ENCODE measurements around the gene CBLN3. TPM values are rescaled to one million over a fixed set of nuclear protein-coding genes. Genes with fewer than 3 reads are reported as not detected.
"Not testable (repeated sequence)": the region's sequence is repeated elsewhere in the genome, so short reads cannot be mapped to it uniquely, and the experiment has no call there.

Gene CBLN3
- polyA plus RNA-seq, 4 donors = 0.27 to 4.8 (median 1.9) TPM; not detected in 1

DNA sequence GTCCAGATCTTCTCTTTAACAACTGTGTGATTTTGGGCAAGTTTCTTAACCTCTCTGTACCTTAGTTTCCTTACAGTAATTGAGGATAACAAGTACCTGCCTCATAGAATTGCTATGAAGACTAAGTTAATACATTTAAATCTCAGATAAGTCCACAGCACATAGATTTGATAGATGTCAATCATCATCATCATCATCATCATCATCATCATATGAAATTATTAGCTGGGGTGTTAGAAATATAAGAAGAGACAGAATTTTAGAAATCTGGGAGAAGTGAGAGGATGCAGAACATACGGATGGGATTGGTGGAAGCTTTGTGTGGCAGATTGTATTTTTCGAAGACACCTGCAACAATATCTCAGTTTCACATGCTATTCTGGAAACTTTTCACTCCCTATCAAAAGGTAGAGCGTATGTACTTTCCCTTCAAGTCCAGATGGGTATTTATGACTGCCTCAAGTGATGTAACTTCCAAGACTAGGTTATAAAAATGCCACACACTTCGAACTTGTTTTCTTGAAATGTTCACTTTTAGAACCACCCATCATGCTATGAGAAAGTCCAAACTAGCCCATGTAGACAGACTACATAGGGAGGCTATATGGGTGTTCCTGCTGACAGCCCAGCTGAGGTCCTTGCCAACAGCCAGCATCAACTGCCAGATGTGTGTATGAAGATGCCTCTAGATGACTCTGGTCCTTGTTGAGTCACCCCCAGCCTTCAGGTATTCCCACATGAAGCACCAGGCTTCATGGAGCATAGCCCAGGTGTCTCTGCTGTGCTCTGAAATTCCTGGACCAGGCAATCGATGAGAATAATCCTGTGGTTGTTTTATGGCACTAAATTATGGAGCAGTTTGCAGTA lies 33.8 kb upstream of the CBLN3 start:
- Histone ChIP-seq H3K9me3 (ENCODE audit: control insufficient read depth in 2 of 2, insufficient read depth in 1 of 2, low read depth in 1 of 2, low read length in 1 of 2) (no peaks in the 10 kb centered on the region), H3K4me1 (ENCODE audit: control insufficient read depth in 3 of 3, insufficient read depth in 2 of 3, low read depth in 1 of 3, low read length in 2 of 3) (no peaks in the 10 kb centered on the region), H3K36me3 (ENCODE audit: control insufficient read depth in 3 of 3, insufficient read depth in 2 of 3, low read depth in 1 of 3, low read length in 3 of 3) (no peaks in the 10 kb centered on the region), H3K4me3 (ENCODE audit: low read depth in 1 of 3, low read length in 3 of 3) (no peak overlapping the region), H3K27me3 (ENCODE audit: control insufficient read depth in 3 of 3, insufficient read depth in 3 of 3, low read length in 3 of 3) (no peaks in the 10 kb centered on the region), H3K27ac (ENCODE audit: low read depth in 1 of 3, low read length in 2 of 3) (no peak overlapping the region)
- DNase-seq (peak in 1 of 2 donors; percentile 9), FAIRE-seq (no peak)
- WGBS, 3 donors = 29 to 75% (median 53%) methylated on average over 3 to 5 of the region's 5 CpGs

DNA sequence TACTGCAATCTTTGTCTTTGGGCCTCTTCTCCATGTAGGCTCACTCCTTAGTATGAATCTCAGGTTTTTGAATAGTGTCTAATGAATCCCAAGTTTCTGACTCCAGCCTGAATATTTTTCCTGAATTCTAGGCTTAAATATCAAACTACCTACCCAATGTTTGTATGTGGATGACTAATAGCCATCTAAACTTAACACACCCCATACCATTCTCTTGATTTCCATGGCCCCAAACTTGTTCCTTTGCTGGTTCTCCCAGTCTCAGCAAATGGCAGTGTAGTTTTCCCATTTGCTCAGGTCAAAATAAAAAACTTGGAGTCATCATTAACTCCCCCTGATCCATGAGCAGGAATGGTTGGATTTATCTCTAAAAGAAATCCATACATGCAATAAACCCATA lies 31.9 kb upstream of the CBLN3 start:
- Histone ChIP-seq H3K27me3 (ENCODE audit: control insufficient read depth in 3 of 3, insufficient read depth in 3 of 3, low read length in 3 of 3) (no peaks in the 10 kb centered on the region), H3K9me3 (ENCODE audit: control insufficient read depth in 2 of 2, insufficient read depth in 1 of 2, low read depth in 1 of 2, low read length in 1 of 2) (peaks cover 0 to 5% of the 10 kb centered on the region in 2 donors), H3K4me3 (ENCODE audit: low read depth in 1 of 3, low read length in 3 of 3) (no peak overlapping the region), H3K4me1 (ENCODE audit: control insufficient read depth in 3 of 3, insufficient read depth in 2 of 3, low read depth in 1 of 3, low read length in 2 of 3) (no peaks in the 10 kb centered on the region), H3K27ac (ENCODE audit: low read depth in 1 of 3, low read length in 2 of 3) (no peak overlapping the region), H3K36me3 (ENCODE audit: control insufficient read depth in 3 of 3, insufficient read depth in 2 of 3, low read depth in 1 of 3, low read length in 3 of 3) (peaks cover 0 to 2% (median 0%) of the 10 kb centered on the region in 3 donors)
- FAIRE-seq = no peak
- DNase-seq = no peak

DNA sequence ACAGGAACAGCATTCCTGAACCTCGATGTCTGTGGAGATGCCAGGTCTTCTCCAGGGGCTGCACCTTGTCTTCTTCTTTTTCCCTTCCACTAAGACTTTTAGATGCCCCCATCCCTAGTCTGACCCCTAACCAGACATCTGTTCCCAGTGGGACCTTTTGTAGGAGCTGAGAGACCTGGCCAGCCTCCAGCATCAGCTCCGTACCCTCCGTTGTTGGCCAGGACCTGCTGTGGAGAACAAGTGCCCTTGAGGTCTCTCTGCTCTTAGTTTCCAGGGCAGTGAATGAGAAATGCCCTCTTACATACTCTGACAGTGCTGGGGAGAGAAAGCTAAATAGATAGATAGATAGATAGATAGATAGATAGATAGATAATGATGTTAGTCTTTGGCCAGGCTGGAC lies 29.9 kb upstream of the CBLN3 start:
- H3K36me3 ChIP-seq (ENCODE audit: control insufficient read depth in 3 of 3, insufficient read depth in 2 of 3, low read depth in 1 of 3, low read length in 3 of 3) = peaks cover 0 to 5% (median 0%) of the 10 kb centered on the region in 3 donors
- WGBS, 3 donors = 81 to 99% (median 92%) methylated on average over 3 of the region's 3 CpGs
- H3K4me1 ChIP-seq (ENCODE audit: control insufficient read depth in 3 of 3, insufficient read depth in 2 of 3, low read depth in 1 of 3, low read length in 2 of 3) = no peaks in the 10 kb centered on the region
- no peaks in the 10 kb centered on the region for H3K27me3 ChIP-seq (ENCODE audit: control insufficient read depth in 3 of 3, insufficient read depth in 3 of 3, low read length in 3 of 3)
- no peak overlapping the region for H3K4me3 ChIP-seq (ENCODE audit: low read depth in 1 of 3, low read length in 3 of 3)
- FAIRE-seq = no peak
- no peak for DNase-seq
- no peak overlapping the region for H3K27ac ChIP-seq (ENCODE audit: low read depth in 1 of 3, low read length in 2 of 3)
- peaks cover 0 to 11% of the 10 kb centered on the region in 2 donors for H3K9me3 ChIP-seq (ENCODE audit: control insufficient read depth in 2 of 2, insufficient read depth in 1 of 2, low read depth in 1 of 2, low read length in 1 of 2)

DNA sequence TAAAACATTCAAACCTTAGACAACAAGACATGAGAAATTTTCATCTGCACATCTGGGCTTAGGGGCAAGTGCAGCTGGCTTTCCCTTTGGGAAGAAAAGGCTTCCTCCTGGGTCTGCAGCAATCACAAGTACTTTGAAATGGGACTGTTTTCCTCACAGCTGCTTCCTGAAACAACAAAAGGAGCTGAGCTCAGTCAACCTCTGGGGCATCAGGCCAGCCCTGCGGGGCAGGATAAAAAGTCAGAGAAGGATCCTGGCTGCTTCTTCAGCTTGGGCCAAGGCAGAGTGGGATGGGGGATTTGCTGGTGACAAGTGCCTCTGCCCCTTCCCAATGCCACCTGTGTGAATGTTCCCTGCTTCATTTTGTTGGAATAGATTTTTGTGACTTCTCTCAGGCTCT lies 29.3 kb upstream of the CBLN3 start:
- H3K27me3 ChIP-seq (ENCODE audit: control insufficient read depth in 3 of 3, insufficient read depth in 3 of 3, low read length in 3 of 3) = no peaks in the 10 kb centered on the region
- no peaks in the 10 kb centered on the region for H3K4me1 ChIP-seq (ENCODE audit: control insufficient read depth in 3 of 3, insufficient read depth in 2 of 3, low read depth in 1 of 3, low read length in 2 of 3)
- DNase-seq (no peak), FAIRE-seq (no peak)
- H3K36me3 ChIP-seq (ENCODE audit: control insufficient read depth in 3 of 3, insufficient read depth in 2 of 3, low read depth in 1 of 3, low read length in 3 of 3) = peaks cover 0 to 5% (median 0%) of the 10 kb centered on the region in 3 donors
- H3K9me3 ChIP-seq (ENCODE audit: control insufficient read depth in 2 of 2, insufficient read depth in 1 of 2, low read depth in 1 of 2, low read length in 1 of 2) = peaks cover 0 to 13% of the 10 kb centered on the region in 2 donors
- WGBS, 3 donors = 39 to 72% (median 54%) methylated on average over 1 of the region's 1 CpG
- no peak overlapping the region for H3K4me3 ChIP-seq (ENCODE audit: low read depth in 1 of 3, low read length in 3 of 3)
- no peak overlapping the region for H3K27ac ChIP-seq (ENCODE audit: low read depth in 1 of 3, low read length in 2 of 3)

DNA sequence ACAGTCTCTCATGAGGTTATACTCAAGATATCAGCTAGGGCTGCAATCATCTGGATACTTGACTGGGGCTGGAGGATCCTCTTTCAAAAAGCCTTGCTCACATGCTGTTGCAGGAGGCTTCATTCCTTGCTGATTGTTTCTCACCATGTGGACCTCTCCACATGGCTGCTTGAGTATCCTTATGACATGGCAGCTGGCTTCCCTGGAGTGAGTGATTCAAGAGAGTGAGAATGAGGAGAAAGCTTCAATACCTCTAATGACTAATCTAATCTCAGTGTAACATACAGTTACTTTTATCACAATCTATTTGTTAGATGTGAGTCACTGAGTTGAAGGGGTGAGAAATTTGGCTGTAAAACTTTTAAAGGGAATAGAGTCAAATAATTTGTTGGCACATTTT lies 27.5 kb upstream of the CBLN3 start:
- H3K36me3 ChIP-seq (ENCODE audit: control insufficient read depth in 3 of 3, insufficient read depth in 2 of 3, low read depth in 1 of 3, low read length in 3 of 3) = peaks cover 0 to 7% (median 0%) of the 10 kb centered on the region in 3 donors
- no peaks in the 10 kb centered on the region for H3K27me3 ChIP-seq (ENCODE audit: control insufficient read depth in 3 of 3, insufficient read depth in 3 of 3, low read length in 3 of 3)
- H3K27ac ChIP-seq (ENCODE audit: low read depth in 1 of 3, low read length in 2 of 3) = no peak overlapping the region
- no peak for DNase-seq
- no peak overlapping the region for H3K4me3 ChIP-seq (ENCODE audit: low read depth in 1 of 3, low read length in 3 of 3)
- no peak for FAIRE-seq
- no peaks in the 10 kb centered on the region for H3K4me1 ChIP-seq (ENCODE audit: control insufficient read depth in 3 of 3, insufficient read depth in 2 of 3, low read depth in 1 of 3, low read length in 2 of 3)
- peaks cover 0 to 21% of the 10 kb centered on the region in 2 donors for H3K9me3 ChIP-seq (ENCODE audit: control insufficient read depth in 2 of 2, insufficient read depth in 1 of 2, low read depth in 1 of 2, low read length in 1 of 2)

DNA sequence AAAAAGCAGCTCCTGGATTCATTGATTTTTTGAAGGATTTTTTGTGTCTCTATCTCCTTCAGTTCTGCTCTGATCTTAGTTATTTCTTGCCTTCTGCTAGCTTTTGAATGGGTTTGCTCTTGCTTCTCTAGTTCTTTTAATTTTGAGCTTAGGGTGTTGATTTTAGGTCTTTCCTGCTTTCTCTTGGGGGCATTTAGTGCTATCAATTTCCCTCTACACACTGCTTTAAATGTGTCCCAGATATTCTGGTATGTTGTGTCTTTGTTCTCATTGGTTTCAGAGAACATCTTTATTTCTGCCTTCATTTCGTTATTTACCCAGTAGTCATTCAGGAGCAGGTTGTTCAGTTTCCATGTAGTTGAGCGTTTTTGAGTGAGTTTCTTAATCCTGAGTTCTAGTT lies 21.4 kb upstream of the CBLN3 start:
- not testable (repeated sequence) for H3K27ac ChIP-seq (ENCODE audit: low read depth in 1 of 3, low read length in 2 of 3); DNase-seq; H3K4me1 ChIP-seq (ENCODE audit: control insufficient read depth in 3 of 3, insufficient read depth in 2 of 3, low read depth in 1 of 3, low read length in 2 of 3); H3K4me3 ChIP-seq (ENCODE audit: low read depth in 1 of 3, low read length in 3 of 3); FAIRE-seq; H3K27me3 ChIP-seq (ENCODE audit: control insufficient read depth in 3 of 3, insufficient read depth in 3 of 3, low read length in 3 of 3); H3K36me3 ChIP-seq (ENCODE audit: control insufficient read depth in 3 of 3, insufficient read depth in 2 of 3, low read depth in 1 of 3, low read length in 3 of 3)
- 69 to 87% (median 82%) methylated on average over 2 of the region's 2 CpGs for WGBS, 3 donors
- H3K9me3 ChIP-seq (ENCODE audit: control insufficient read depth in 2 of 2, insufficient read depth in 1 of 2, low read depth in 1 of 2, low read length in 1 of 2) = peaks cover 0 to 14% of the 10 kb centered on the region in 2 donors

DNA sequence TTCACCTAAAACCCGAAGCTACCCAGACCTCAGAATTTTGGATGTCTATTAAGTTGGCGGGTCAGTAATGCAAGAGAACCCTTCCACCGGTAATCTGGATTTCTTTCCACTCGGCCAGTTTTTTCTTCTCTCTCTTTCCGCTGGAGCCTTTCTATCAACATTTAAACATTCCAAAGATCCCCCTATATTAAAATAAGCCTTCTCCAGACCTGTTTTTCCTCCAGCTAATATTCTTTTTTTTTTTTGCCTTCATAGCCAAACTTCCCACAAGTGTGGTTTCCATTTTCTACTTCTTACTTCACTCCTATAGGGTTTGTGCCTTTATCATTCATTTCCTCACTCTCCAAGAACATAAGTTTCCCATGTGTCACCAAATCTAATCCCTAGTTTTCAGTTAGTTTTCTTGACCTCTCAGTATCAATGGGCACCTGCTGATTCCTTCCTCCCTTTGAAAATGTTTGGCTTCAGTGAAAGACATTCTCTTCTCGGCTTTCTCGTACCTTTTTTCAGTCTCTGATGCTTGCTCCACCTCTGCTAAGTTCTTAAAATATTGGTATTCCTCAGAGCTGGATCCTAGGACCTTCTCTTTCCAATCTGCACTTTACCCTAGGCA lies 13.7 kb upstream of the CBLN3 start:
- no peaks in the 10 kb centered on the region for H3K27me3 ChIP-seq (ENCODE audit: control insufficient read depth in 3 of 3, insufficient read depth in 3 of 3, low read length in 3 of 3)
- 1 to 12% (median 4%) methylated on average over 7 of the region's 7 CpGs for WGBS, 3 donors
- peak overlapping the region; percentile 53 to 78 (median 61) for H3K4me3 ChIP-seq (ENCODE audit: low read depth in 1 of 3, low read length in 3 of 3)
- H3K36me3 ChIP-seq (ENCODE audit: control insufficient read depth in 3 of 3, insufficient read depth in 2 of 3, low read depth in 1 of 3, low read length in 3 of 3) = peaks cover 0 to 27% (median 13%) of the 10 kb centered on the region in 3 donors
- FAIRE-seq = no peak
- no peaks in the 10 kb centered on the region for H3K9me3 ChIP-seq (ENCODE audit: control insufficient read depth in 2 of 2, insufficient read depth in 1 of 2, low read depth in 1 of 2, low read length in 1 of 2)
- peak in 1 of 2 donors; percentile 51 for DNase-seq
- H3K27ac ChIP-seq (ENCODE audit: low read depth in 1 of 3, low read length in 2 of 3) = peak overlapping the region; percentile 37 to 96 (median 76)
- H3K4me1 ChIP-seq (ENCODE audit: control insufficient read depth in 3 of 3, insufficient read depth in 2 of 3, low read depth in 1 of 3, low read length in 2 of 3) = peaks cover 7 to 13% (median 9%) of the 10 kb centered on the region in 3 donors

DNA sequence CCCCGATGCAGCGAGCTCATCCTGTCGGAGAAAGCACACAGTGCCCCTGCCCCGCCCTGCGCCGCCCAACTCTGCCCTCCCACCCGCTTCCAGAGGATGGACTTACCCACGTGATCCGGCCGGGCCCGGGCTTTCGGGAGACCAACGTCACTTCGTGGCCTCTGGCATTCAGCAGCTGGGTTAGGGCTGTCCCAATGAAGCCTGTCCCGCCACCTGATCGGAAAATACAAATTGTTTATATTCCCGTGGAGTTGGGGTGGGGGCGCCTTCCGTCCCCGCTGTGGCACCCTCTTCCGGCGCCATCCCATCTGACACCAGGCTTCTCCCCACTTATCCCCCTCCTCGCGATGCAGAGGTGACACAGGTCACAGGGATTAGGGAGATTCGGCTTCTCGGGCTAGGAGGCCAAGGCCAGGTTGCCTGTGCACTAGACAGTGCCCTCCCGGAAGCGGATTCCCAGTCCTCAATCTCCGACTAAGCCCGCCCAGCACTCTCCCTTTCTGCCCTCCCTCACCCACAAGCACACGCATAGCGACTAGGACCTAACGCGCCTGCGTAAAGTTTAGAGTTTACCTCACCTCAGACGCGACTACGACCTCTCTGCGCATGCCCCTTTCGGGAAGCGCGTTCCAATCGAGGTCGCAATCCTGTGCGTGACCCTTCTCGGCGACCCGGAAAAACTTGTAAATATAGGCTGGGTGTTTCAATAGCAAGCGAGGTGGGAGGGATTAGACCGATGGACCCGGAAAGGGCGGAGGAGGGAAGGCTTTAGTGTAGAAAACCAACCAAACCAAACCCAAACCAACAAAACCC lies 13.0 kb upstream of the CBLN3 start, which contains the start of gene SDR39U1:
Gene SDR39U1, minus strand, starts transcription at position 537 of the 813 bp plus-strand sequence. Its CDS starts 7 bp downstream, at position 530.
- Histone ChIP-seq H3K4me1 (ENCODE audit: control insufficient read depth in 3 of 3, insufficient read depth in 2 of 3, low read depth in 1 of 3, low read length in 2 of 3) (peaks cover 7 to 13% (median 9%) of the 10 kb centered on the region in 3 donors), H3K4me3 (ENCODE audit: low read depth in 1 of 3, low read length in 3 of 3) (peak within 1 kb of the TSS; percentile 56 to 78 (median 61)), H3K9me3 (ENCODE audit: control insufficient read depth in 2 of 2, insufficient read depth in 1 of 2, low read depth in 1 of 2, low read length in 1 of 2) (no peaks in the 10 kb centered on the region), H3K27me3 (ENCODE audit: control insufficient read depth in 3 of 3, insufficient read depth in 3 of 3, low read length in 3 of 3) (no peaks in the 10 kb centered on the region), H3K27ac (ENCODE audit: low read depth in 1 of 3, low read length in 2 of 3) (peak within 1 kb of the TSS; percentile 83 to 98 (median 96)), H3K36me3 (ENCODE audit: control insufficient read depth in 3 of 3, insufficient read depth in 2 of 3, low read depth in 1 of 3, low read length in 3 of 3) (peaks cover 0 to 31% (median 19%) of the 10 kb centered on the region in 3 donors)
- 0% methylated on average over 50 to 52 of the region's 52 CpGs for WGBS, 3 donors
- DNase-seq (peak; percentile 100), FAIRE-seq (no peak)
